SK-N-SH treated with all-trans-retinoic acid at 6 μM for 48 hours (cell line): ENCODE measurements around the gene PAQR9.

ENCODE experiments used
- ATAC-seq: fragments of 200-7000 bp; cut with Tn5 transposase; 3 replicates; pipeline ENCODE4 v1.9.1; 2020; ENCODE audit warnings: mild to moderate bottlenecking, moderate library complexity
- BACH2 ChIP-seq: fragments of 250-450 bp; sonication (Bioruptor Pico); IDR thresholded peaks from 2 replicates; pipeline ENCODE4 v1.9.0; 2021; ENCODE audit warnings: mild to moderate bottlenecking, borderline replicate concordance
- ESRRG ChIP-seq: fragments of 250-450 bp; sonication (Bioruptor Pico); IDR thresholded peaks from 2 replicates; pipeline ENCODE4 v1.6.1; 2021; ENCODE audit warnings: mild to moderate bottlenecking
- GLIS3 ChIP-seq: fragments of 250-450 bp; sonication (Bioruptor Pico); IDR thresholded peaks from 2 replicates; pipeline ENCODE4 v1.5.0; 2020; ENCODE audit warnings: mild to moderate bottlenecking, moderate library complexity
- PPARA ChIP-seq: fragments of 250-450 bp; sonication (Bioruptor Pico); IDR thresholded peaks from 2 replicates; pipeline ENCODE4 v1.5.0; 2020; ENCODE audit warnings: mild to moderate bottlenecking, borderline replicate concordance
- TCF4 ChIP-seq: fragments of 250-450 bp; sonication (Bioruptor Pico); IDR thresholded peaks from 2 replicates; pipeline ENCODE4 v1.8.0; 2021; ENCODE audit warnings: mild to moderate bottlenecking, moderate library complexity, borderline replicate concordance
- TOX ChIP-seq: fragments of 250-450 bp; sonication (Bioruptor Pico); IDR thresholded peaks from 2 replicates; pipeline ENCODE4 v1.8.0; 2021; ENCODE audit warnings: mild to moderate bottlenecking, moderate library complexity, borderline replicate concordance
- ZC3H10 ChIP-seq: fragments of 250-450 bp; sonication (Bioruptor Pico); IDR thresholded peaks from 2 replicates; pipeline ENCODE4 v1.5.1; 2021; ENCODE audit warnings: mild to moderate bottlenecking, moderate library complexity
- ZFP30 ChIP-seq: fragments of 450-650 bp; formaldehyde crosslinking; IDR thresholded peaks from 2 replicates; pipeline ENCODE4 v1.5.0; 2022; ENCODE audit warnings: mild to moderate bottlenecking, moderate library complexity
- ZNF70 ChIP-seq: fragments of 450-650 bp; formaldehyde crosslinking; IDR thresholded peaks from 2 replicates; pipeline ENCODE4 v1.5.0; 2020; ENCODE audit warnings: mild to moderate bottlenecking, moderate library complexity
- TF ChIP-seq, protein P1 (sequence below): fragments of 250-450 bp; sonication (Bioruptor Pico); IDR thresholded peaks from 2 replicates; pipeline ENCODE4 v1.5.1; 2020; ENCODE audit warnings: low read depth, mild to moderate bottlenecking, moderate library complexity
- TF ChIP-seq, protein P2 (sequence below): fragments of 250-450 bp; sonication (Bioruptor Pico); IDR thresholded peaks from 2 replicates; pipeline ENCODE4 v1.8.0; 2020; ENCODE audit warnings: mild to moderate bottlenecking, moderate library complexity, borderline replicate concordance
- TF ChIP-seq, protein P3 (sequence below): fragments of 250-450 bp; sonication (Bioruptor Pico); IDR thresholded peaks from 2 replicates; pipeline ENCODE4 v1.5.1; 2021; ENCODE audit warnings: mild to moderate bottlenecking, moderate library complexity
- TF ChIP-seq, protein P4 (sequence below): fragments of 250-450 bp; sonication (Bioruptor Pico); IDR thresholded peaks from 2 replicates; pipeline ENCODE4 v1.8.0; 2021; ENCODE audit warnings: low read depth, mild to moderate bottlenecking, moderate library complexity, borderline replicate concordance
- TF ChIP-seq, protein P5 (sequence below): fragments of 250-450 bp; sonication (Bioruptor Pico); IDR thresholded peaks from 2 replicates; pipeline ENCODE4 v1.5.0; 2020; ENCODE audit warnings: mild to moderate bottlenecking, moderate library complexity

Gene PAQR9

DNA sequence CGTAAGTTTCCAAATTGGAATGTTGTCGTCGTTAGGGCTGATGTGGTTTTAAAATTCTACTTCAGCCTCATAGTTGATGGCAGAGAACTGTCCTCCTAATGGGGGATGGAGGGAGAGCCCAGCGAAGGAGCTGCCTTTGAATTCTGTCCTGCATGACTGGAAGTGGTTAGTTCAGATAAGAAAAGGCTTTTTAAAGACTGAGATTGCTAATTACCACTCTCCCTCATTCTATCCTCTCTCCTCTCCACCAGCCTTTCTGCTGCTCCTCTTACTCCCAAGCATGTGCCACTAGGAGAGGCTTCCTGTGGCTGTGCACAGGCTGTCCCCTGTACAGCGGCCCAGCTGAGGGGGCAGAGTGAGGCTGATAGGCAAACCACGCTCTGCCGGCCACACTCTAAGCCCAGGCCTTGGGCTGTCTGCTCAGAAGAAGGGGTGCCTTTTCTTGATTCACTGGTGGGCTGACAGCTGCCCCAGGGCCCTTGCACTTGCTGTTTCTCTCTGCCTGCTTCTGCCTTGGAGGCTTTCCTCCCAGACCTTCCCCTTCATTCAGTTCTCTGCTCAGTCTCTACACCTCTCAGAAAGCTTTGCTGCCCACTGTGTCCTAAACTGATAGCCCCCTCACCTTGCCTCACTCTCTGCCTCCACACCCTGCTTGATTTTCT, 8.7 kb upstream of the PAQR9 start:
- ATAC-seq, result no peak
- TF ChIP-seq PPARA (CRISPR knock-in tag) (no peak), TCF4 (no peak), ZFP30 (CRISPR knock-in tag) (no peak), ZC3H10 (CRISPR knock-in tag) (no peak), TOX (CRISPR knock-in tag) (no peak), ZNF70 (CRISPR knock-in tag) (no peak), BACH2 (no peak)
- TF ChIP-seq, protein P1, sequence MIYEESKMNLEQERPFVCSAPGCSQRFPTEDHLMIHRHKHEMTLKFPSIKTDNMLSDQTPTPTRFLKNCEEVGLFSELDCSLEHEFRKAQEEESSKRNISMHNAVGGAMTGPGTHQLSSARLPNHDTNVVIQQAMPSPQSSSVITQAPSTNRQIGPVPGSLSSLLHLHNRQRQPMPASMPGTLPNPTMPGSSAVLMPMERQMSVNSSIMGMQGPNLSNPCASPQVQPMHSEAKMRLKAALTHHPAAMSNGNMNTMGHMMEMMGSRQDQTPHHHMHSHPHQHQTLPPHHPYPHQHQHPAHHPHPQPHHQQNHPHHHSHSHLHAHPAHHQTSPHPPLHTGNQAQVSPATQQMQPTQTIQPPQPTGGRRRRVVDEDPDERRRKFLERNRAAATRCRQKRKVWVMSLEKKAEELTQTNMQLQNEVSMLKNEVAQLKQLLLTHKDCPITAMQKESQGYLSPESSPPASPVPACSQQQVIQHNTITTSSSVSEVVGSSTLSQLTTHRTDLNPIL (CRISPR knock-in tag), result no peak
- TF ChIP-seq, protein P2, sequence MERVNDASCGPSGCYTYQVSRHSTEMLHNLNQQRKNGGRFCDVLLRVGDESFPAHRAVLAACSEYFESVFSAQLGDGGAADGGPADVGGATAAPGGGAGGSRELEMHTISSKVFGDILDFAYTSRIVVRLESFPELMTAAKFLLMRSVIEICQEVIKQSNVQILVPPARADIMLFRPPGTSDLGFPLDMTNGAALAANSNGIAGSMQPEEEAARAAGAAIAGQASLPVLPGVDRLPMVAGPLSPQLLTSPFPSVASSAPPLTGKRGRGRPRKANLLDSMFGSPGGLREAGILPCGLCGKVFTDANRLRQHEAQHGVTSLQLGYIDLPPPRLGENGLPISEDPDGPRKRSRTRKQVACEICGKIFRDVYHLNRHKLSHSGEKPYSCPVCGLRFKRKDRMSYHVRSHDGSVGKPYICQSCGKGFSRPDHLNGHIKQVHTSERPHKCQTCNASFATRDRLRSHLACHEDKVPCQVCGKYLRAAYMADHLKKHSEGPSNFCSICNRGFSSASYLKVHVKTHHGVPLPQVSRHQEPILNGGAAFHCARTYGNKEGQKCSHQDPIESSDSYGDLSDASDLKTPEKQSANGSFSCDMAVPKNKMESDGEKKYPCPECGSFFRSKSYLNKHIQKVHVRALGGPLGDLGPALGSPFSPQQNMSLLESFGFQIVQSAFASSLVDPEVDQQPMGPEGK (CRISPR knock-in tag), result no peak
- TF ChIP-seq, protein P3, sequence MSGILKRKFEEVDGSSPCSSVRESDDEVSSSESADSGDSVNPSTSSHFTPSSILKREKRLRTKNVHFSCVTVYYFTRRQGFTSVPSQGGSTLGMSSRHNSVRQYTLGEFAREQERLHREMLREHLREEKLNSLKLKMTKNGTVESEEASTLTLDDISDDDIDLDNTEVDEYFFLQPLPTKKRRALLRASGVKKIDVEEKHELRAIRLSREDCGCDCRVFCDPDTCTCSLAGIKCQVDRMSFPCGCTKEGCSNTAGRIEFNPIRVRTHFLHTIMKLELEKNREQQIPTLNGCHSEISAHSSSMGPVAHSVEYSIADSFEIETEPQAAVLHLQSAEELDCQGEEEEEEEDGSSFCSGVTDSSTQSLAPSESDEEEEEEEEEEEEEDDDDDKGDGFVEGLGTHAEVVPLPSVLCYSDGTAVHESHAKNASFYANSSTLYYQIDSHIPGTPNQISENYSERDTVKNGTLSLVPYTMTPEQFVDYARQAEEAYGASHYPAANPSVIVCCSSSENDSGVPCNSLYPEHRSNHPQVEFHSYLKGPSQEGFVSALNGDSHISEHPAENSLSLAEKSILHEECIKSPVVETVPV (CRISPR knock-in tag), result no peak
- TF ChIP-seq, protein P4, sequence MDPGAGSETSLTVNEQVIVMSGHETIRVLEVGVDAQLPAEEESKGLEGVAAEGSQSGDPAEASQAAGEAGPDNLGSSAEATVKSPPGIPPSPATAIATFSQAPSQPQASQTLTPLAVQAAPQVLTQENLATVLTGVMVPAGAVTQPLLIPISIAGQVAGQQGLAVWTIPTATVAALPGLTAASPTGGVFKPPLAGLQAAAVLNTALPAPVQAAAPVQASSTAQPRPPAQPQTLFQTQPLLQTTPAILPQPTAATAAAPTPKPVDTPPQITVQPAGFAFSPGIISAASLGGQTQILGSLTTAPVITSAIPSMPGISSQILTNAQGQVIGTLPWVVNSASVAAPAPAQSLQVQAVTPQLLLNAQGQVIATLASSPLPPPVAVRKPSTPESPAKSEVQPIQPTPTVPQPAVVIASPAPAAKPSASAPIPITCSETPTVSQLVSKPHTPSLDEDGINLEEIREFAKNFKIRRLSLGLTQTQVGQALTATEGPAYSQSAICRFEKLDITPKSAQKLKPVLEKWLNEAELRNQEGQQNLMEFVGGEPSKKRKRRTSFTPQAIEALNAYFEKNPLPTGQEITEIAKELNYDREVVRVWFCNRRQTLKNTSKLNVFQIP (CRISPR knock-in tag), result no peak
- TF ChIP-seq, protein P5, sequence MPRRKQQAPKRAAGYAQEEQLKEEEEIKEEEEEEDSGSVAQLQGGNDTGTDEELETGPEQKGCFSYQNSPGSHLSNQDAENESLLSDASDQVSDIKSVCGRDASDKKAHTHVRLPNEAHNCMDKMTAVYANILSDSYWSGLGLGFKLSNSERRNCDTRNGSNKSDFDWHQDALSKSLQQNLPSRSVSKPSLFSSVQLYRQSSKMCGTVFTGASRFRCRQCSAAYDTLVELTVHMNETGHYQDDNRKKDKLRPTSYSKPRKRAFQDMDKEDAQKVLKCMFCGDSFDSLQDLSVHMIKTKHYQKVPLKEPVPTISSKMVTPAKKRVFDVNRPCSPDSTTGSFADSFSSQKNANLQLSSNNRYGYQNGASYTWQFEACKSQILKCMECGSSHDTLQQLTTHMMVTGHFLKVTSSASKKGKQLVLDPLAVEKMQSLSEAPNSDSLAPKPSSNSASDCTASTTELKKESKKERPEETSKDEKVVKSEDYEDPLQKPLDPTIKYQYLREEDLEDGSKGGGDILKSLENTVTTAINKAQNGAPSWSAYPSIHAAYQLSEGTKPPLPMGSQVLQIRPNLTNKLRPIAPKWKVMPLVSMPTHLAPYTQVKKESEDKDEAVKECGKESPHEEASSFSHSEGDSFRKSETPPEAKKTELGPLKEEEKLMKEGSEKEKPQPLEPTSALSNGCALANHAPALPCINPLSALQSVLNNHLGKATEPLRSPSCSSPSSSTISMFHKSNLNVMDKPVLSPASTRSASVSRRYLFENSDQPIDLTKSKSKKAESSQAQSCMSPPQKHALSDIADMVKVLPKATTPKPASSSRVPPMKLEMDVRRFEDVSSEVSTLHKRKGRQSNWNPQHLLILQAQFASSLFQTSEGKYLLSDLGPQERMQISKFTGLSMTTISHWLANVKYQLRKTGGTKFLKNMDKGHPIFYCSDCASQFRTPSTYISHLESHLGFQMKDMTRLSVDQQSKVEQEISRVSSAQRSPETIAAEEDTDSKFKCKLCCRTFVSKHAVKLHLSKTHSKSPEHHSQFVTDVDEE (CRISPR knock-in tag), result no peak

DNA sequence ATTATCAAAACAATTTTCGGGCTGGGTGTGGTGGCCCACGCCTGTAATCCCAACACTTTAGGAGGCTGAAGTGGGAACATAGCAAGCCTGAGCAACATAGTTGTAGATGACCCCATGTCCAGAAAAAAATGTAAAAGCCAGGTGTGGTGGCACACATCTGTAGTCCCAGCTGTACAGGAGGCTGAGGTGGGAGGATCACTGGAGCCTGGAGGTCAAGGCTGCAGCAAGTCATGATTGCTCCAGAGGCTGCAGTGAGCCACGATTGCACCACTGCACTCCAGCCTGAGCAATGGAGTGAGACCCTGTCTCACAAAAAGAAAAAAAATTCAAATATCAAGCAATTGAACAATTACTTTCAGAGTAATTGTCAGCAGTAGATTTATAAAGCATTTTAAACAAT, 8.0 kb upstream of the PAQR9 start:
- no peak for ATAC-seq

More for the DNA sequence above, 8.0 kb upstream of the PAQR9 start:
- TF ChIP-seq, protein P5 (CRISPR knock-in tag), result no peak
- TF ChIP-seq ZNF70 (CRISPR knock-in tag) (no peak), PPARA (CRISPR knock-in tag) (no peak), TCF4 (no peak), TOX (CRISPR knock-in tag) (no peak), ESRRG (CRISPR knock-in tag) (no peak), GLIS3 (no peak)
